Measurements from ENCODE around the gene NUP155.
A peak's percentile ranks its signal among the peaks of the same experiment; 100 is the strongest.
"Not testable (repeated sequence)": the region's sequence is repeated elsewhere in the genome, so short reads cannot be mapped to it uniquely, and the experiment has no call there.

Gene NUP155

DNA sequence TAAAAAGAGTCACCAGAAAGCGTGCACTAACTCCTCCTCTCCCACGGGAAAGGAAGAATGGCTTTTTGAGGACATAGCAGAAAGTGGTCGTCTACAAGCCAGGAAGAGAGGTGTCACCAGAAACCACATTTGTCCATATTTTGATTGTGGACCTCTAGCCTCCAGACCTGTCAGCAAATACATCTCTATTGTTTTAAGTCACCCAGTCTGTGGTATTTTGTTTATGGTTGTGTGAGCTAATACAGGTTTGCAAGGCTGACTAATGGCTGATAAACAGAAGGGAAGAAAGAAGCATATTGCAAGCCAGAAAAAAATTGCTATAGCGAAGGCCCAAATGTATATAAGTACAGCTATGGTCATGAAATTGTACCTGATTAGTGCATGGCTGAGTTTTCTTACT, 29.6 kb upstream of the NUP155 start:
- no peak overlapping the region for H3K4me2 ChIP-seq (ENCODE audit: low read length, poor library complexity, severe bottlenecking)
- no peak overlapping the region for H3K23ac ChIP-seq (ENCODE audit: low read length in 2 of 2)
- H2BK12ac ChIP-seq (ENCODE audit: low read length in 2 of 2): no peak overlapping the region
- no peak overlapping the region for H2AFZ ChIP-seq (ENCODE audit: low read depth, low read length)
- no peak overlapping the region for H2BK5ac ChIP-seq (ENCODE audit: low read depth, low read length, poor library complexity, severe bottlenecking)
- H4K91ac ChIP-seq (ENCODE audit: low read length): no peak overlapping the region
- H3K18ac ChIP-seq (ENCODE audit: low read depth in 1 of 2, low read length in 2 of 2): no peak overlapping the region
- H3K79me1 ChIP-seq (replicated peaks; ENCODE audit: low read length, poor library complexity, severe bottlenecking): peaks cover 3% of the 10 kb centered on the region
- no peak overlapping the region for H4K8ac ChIP-seq (ENCODE audit: low read length)
- H3K36me3 ChIP-seq (ENCODE audit: control insufficient read depth in 1 of 2, insufficient read depth in 2 of 2, low read depth in 1 of 2, low read length in 2 of 2): peaks cover 12 to 66% of the 10 kb centered on the region in 2 experiments
- DNase-seq: peak; percentile 39
- no peak overlapping the region for H2BK120ac ChIP-seq (ENCODE audit: low read depth, low read length)
- H3K4ac ChIP-seq (ENCODE audit: low read depth in 1 of 2, low read length in 2 of 2): no peak overlapping the region
- H3K4me1 ChIP-seq (ENCODE audit: control insufficient read depth, insufficient read depth, low read depth, low read length): no peaks in the 10 kb centered on the region
- H3K4me3 ChIP-seq (ENCODE audit: insufficient read depth in 1 of 2, low read depth in 1 of 2, low read length in 2 of 2): no peak overlapping the region
- H3K27ac ChIP-seq (ENCODE audit: low read length, poor library complexity, severe bottlenecking): no peak overlapping the region
- no peaks in the 10 kb centered on the region for H3K9me3 ChIP-seq (ENCODE audit: control insufficient read depth, low read length)
- no peak overlapping the region for H3K14ac ChIP-seq (ENCODE audit: low read length in 2 of 2)
- no peak overlapping the region for H2AK5ac ChIP-seq (ENCODE audit: low read length, severe bottlenecking)
- 68% methylated on average over 4 of the region's 4 CpGs for WGBS
- no peak overlapping the region for H3K9ac ChIP-seq (ENCODE audit: low read length)
- H2BK15ac ChIP-seq (ENCODE audit: low read depth, poor library complexity, severe bottlenecking): no peak overlapping the region
- H3K27me3 ChIP-seq (ENCODE audit: control insufficient read depth in 1 of 2, insufficient read depth in 1 of 2, low read length in 2 of 2): no peaks in the 10 kb centered on the region

GRCh38 chr5:37396352-37396751, 25.4 kb upstream of the NUP155 start:
- Histone ChIP-seq H2BK15ac (ENCODE audit: low read depth, poor library complexity, severe bottlenecking) (no peak overlapping the region), H2BK5ac (ENCODE audit: low read depth, low read length, poor library complexity, severe bottlenecking) (no peak overlapping the region), H3K4me3 (ENCODE audit: insufficient read depth in 1 of 2, low read depth in 1 of 2, low read length in 2 of 2) (no peak overlapping the region), H3K18ac (ENCODE audit: low read depth in 1 of 2, low read length in 2 of 2) (no peak overlapping the region), H2BK12ac (ENCODE audit: low read length in 2 of 2) (no peak overlapping the region), H3K27me3 (ENCODE audit: control insufficient read depth in 1 of 2, insufficient read depth in 1 of 2, low read length in 2 of 2) (no peaks in the 10 kb centered on the region), H3K23ac (ENCODE audit: low read length in 2 of 2) (no peak overlapping the region), H3K9me3 (ENCODE audit: control insufficient read depth, low read length) (no peaks in the 10 kb centered on the region), H3K79me1 (replicated peaks; ENCODE audit: low read length, poor library complexity, severe bottlenecking) (peaks cover 9% of the 10 kb centered on the region), H3K4me2 (ENCODE audit: low read length, poor library complexity, severe bottlenecking) (no peak overlapping the region), H3K14ac (ENCODE audit: low read length in 2 of 2) (no peak overlapping the region), H2AK5ac (ENCODE audit: low read length, severe bottlenecking) (no peak overlapping the region), H3K4me1 (ENCODE audit: control insufficient read depth, insufficient read depth, low read depth, low read length) (no peaks in the 10 kb centered on the region), H3K36me3 (ENCODE audit: control insufficient read depth in 1 of 2, insufficient read depth in 2 of 2, low read depth in 1 of 2, low read length in 2 of 2) (peaks cover 27 to 77% of the 10 kb centered on the region in 2 experiments), H2BK120ac (ENCODE audit: low read depth, low read length) (no peak overlapping the region), H4K8ac (ENCODE audit: low read length) (no peak overlapping the region), H3K9ac (ENCODE audit: low read length) (no peak overlapping the region), H2AFZ (ENCODE audit: low read depth, low read length) (no peak overlapping the region), H3K4ac (ENCODE audit: low read depth in 1 of 2, low read length in 2 of 2) (no peak overlapping the region), H4K91ac (ENCODE audit: low read length) (no peak overlapping the region), H3K27ac (ENCODE audit: low read length, poor library complexity, severe bottlenecking) (no peak overlapping the region)
- WGBS: 97% methylated on average over 5 of the region's 5 CpGs
- DNase-seq: no peak

DNA sequence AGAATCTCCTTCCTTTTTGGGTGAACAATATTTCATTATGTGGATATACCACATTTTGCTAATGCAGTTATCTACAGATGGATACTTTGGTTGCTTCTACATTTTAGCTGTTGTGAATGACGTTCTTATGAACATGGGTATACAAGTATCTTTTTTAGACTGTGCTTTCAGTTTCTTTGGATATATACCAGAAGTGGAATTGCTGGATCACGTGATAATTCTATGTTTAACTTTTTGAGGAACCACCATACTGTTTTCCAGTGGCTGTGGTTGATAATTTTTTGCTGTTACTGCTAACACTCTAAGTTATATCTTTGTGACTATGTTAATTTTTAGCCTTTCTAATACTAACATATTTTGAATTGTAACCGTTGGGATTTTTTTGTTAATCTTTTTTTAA, 20.7 kb upstream of the NUP155 start:
- H3K9me3 ChIP-seq (ENCODE audit: control insufficient read depth, low read length): no peaks in the 10 kb centered on the region
- no peak overlapping the region for H4K91ac ChIP-seq (ENCODE audit: low read length)
- peaks cover 20 to 52% of the 10 kb centered on the region in 2 experiments for H3K36me3 ChIP-seq (ENCODE audit: control insufficient read depth in 1 of 2, insufficient read depth in 2 of 2, low read depth in 1 of 2, low read length in 2 of 2)
- H2BK120ac ChIP-seq (ENCODE audit: low read depth, low read length): no peak overlapping the region
- H2BK12ac ChIP-seq (ENCODE audit: low read length in 2 of 2): no peak overlapping the region
- H3K79me1 ChIP-seq (replicated peaks; ENCODE audit: low read length, poor library complexity, severe bottlenecking): peaks cover 8% of the 10 kb centered on the region
- no peaks in the 10 kb centered on the region for H3K4me1 ChIP-seq (ENCODE audit: control insufficient read depth, insufficient read depth, low read depth, low read length)
- no peak overlapping the region for H2AFZ ChIP-seq (ENCODE audit: low read depth, low read length)
- H2AK5ac ChIP-seq (ENCODE audit: low read length, severe bottlenecking): no peak overlapping the region
- H4K8ac ChIP-seq (ENCODE audit: low read length): no peak overlapping the region
- H3K14ac ChIP-seq (ENCODE audit: low read length in 2 of 2): no peak overlapping the region
- no peak overlapping the region for H3K4me3 ChIP-seq (ENCODE audit: insufficient read depth in 1 of 2, low read depth in 1 of 2, low read length in 2 of 2)
- H3K9ac ChIP-seq (ENCODE audit: low read length): no peak overlapping the region
- no peak overlapping the region for H3K4ac ChIP-seq (ENCODE audit: low read depth in 1 of 2, low read length in 2 of 2)
- H3K18ac ChIP-seq (ENCODE audit: low read depth in 1 of 2, low read length in 2 of 2): no peak overlapping the region
- no peak overlapping the region for H3K4me2 ChIP-seq (ENCODE audit: low read length, poor library complexity, severe bottlenecking)
- no peak overlapping the region for H2BK15ac ChIP-seq (ENCODE audit: low read depth, poor library complexity, severe bottlenecking)
- H2BK5ac ChIP-seq (ENCODE audit: low read depth, low read length, poor library complexity, severe bottlenecking): no peak overlapping the region
- no peak for DNase-seq
- no peaks in the 10 kb centered on the region for H3K27me3 ChIP-seq (ENCODE audit: control insufficient read depth in 1 of 2, insufficient read depth in 1 of 2, low read length in 2 of 2)
- H3K27ac ChIP-seq (ENCODE audit: low read length, poor library complexity, severe bottlenecking): no peak overlapping the region
- H3K23ac ChIP-seq (ENCODE audit: low read length in 2 of 2): no peak overlapping the region
- 86% methylated on average over 2 of the region's 3 CpGs for WGBS

GRCh38 chr5:37379100-37379628, 8.3 kb upstream of the NUP155 start, which contains the start of gene WDR70:
Gene WDR70, plus strand, starts transcription at chr5:37379318. Its CDS starts 50 bp downstream, at chr5:37379368.
- H3K27ac ChIP-seq (ENCODE audit: low read length, poor library complexity, severe bottlenecking); H3K4ac ChIP-seq (ENCODE audit: low read depth in 1 of 2, low read length in 2 of 2); H3K79me1 ChIP-seq (replicated peaks; ENCODE audit: low read length, poor library complexity, severe bottlenecking); H3K9me3 ChIP-seq (ENCODE audit: control insufficient read depth, low read length); H3K27me3 ChIP-seq (ENCODE audit: control insufficient read depth in 1 of 2, insufficient read depth in 1 of 2, low read length in 2 of 2); H3K14ac ChIP-seq (ENCODE audit: low read length in 2 of 2); H2BK12ac ChIP-seq (ENCODE audit: low read length in 2 of 2); H2BK120ac ChIP-seq (ENCODE audit: low read depth, low read length); H2BK5ac ChIP-seq (ENCODE audit: low read depth, low read length, poor library complexity, severe bottlenecking); H3K4me1 ChIP-seq (ENCODE audit: control insufficient read depth, insufficient read depth, low read depth, low read length); H2AK5ac ChIP-seq (ENCODE audit: low read length, severe bottlenecking); H4K91ac ChIP-seq (ENCODE audit: low read length); H3K23ac ChIP-seq (ENCODE audit: low read length in 2 of 2); H2BK15ac ChIP-seq (ENCODE audit: low read depth, poor library complexity, severe bottlenecking): not testable (repeated sequence)
- H3K18ac ChIP-seq (ENCODE audit: low read depth in 1 of 2, low read length in 2 of 2): peak within 1 kb of the TSS in 1 of 2 experiments; percentile 40
- H4K8ac ChIP-seq (ENCODE audit: low read length): peak within 1 kb of the TSS; percentile 49
- WGBS: under 1% methylated on average over 36 of the region's 39 CpGs
- peak within 1 kb of the TSS; percentile 92 for H3K9ac ChIP-seq (ENCODE audit: low read length)
- H3K4me3 ChIP-seq (ENCODE audit: insufficient read depth in 1 of 2, low read depth in 1 of 2, low read length in 2 of 2): peak within 1 kb of the TSS; percentile 75 to 88
- peak within 1 kb of the TSS; percentile 63 for H2AFZ ChIP-seq (ENCODE audit: low read depth, low read length)
- DNase-seq: peak; percentile 90
- H3K4me2 ChIP-seq (ENCODE audit: low read length, poor library complexity, severe bottlenecking): peak within 1 kb of the TSS; percentile 51
- peaks cover 16 to 29% of the 10 kb centered on the region in 2 experiments for H3K36me3 ChIP-seq (ENCODE audit: control insufficient read depth in 1 of 2, insufficient read depth in 2 of 2, low read depth in 1 of 2, low read length in 2 of 2)

Data from mesenchymal stem cell (in vitro differentiated cells and primary cell).